Aorta (tissue), 5 donors: ENCODE results near the gene IRAK1. TPM values are rescaled to one million over a fixed set of nuclear protein-coding genes. Genes with fewer than 3 reads are reported as not detected.

Experiments used
- ATAC-seq: fragments of 200-7000 bp; cut with Tn5 transposase; one replicate; pipeline ENCODE4 v1.9.1; 2022; ENCODE audit warnings: moderate library complexity; ENCODE audit not compliant: low FRiP score
- DNase-seq, 2 donors: peaks; one replicate each; pipeline ENCODE4 v3.0.0-alpha.2; 2020
- H3K27ac ChIP-seq, 2 donors: one replicate each; pipeline ENCODE4 v1.5.1; 2013; ENCODE audit warnings: low read length in 2 of 2, mild to moderate bottlenecking in 2 of 2, moderate library complexity in 2 of 2, control low read depth in 1 of 2, inconsistent platforms in 1 of 2, low read depth in 1 of 2
- H3K27me3 ChIP-seq, 2 donors: one replicate each; pipeline ENCODE4 v1.6.1; 2013; ENCODE audit warnings: control low read depth in 1 of 2, low read length in 1 of 2, mild to moderate bottlenecking in 1 of 2, moderate library complexity in 1 of 2; ENCODE audit not compliant: insufficient read depth in 2 of 2, control insufficient read depth in 1 of 2
- H3K36me3 ChIP-seq, 2 donors: one replicate each; pipeline ENCODE4 v1.6.1; 2013; ENCODE audit warnings: control low read depth in 1 of 2, low read length in 1 of 2, mild to moderate bottlenecking in 1 of 2; ENCODE audit not compliant: insufficient read depth in 2 of 2, control insufficient read depth in 1 of 2
- H3K4me1 ChIP-seq, 2 donors: one replicate each; pipeline ENCODE4 v1.6.1; 2013; ENCODE audit warnings: low read length in 2 of 2, control low read depth in 1 of 2, mild to moderate bottlenecking in 1 of 2, moderate library complexity in 1 of 2; ENCODE audit not compliant: insufficient read depth in 2 of 2, control insufficient read depth in 1 of 2
- H3K4me3 ChIP-seq, 2 donors: one replicate each; pipeline ENCODE4 v1.5.1; 2013; ENCODE audit warnings: low read length in 2 of 2, control low read depth in 1 of 2, mild to moderate bottlenecking in 1 of 2
- H3K9me3 ChIP-seq: one replicate; pipeline ENCODE4 v1.6.1; 2013; ENCODE audit warnings: mild to moderate bottlenecking, low read length; ENCODE audit not compliant: control insufficient read depth
- WGBS, 2 donors: extraction: QIAGEN DNeasy Blood & Tissue Kit; methylation state at CpG; one replicate each; pipeline ENCODE4 v1.1.7; 2013; 5-methylcytosine and 5-hydroxymethylcytosine counted together
- intact Hi-C, 2 donors: fragments of 100-400 bp; cut with DNase I; formaldehyde crosslinking; loops; one replicate each; pipeline versions ENCODE4 v1.14.2 to v1.15.0; 2022
- polyA plus RNA-seq, 2 donors: library from polyadenylated mRNA; stranded (reverse); fragments of 200-250 nt; gene quantifications; one replicate each; pipeline ENCODE4 v1.2.3, GENCODE V29; 2013
- total RNA-seq, 2 donors: library from RNA; stranded (reverse); fragmentation: NEBNext Ultra II Directional; extraction: Animal tissue kit (Norgen Biotek cat#: 25700); gene quantifications; one replicate each; pipeline ENCODE4 v1.2.1, GENCODE V29; 2021
- donor health status: healthy with polysubstance abuse.
- donor health status: Bipolar disorder and iron deficiency.
- donor health status: DM: no; HTN: no; CAD: no.
- donor health status: DM: no; HTN: no; CAD: no.
- donor health status: DM: yes; HTN: yes; CAD: no.

Gene IRAK1
- total and polyA plus RNA-seq, 4 donors: 45.9 to 78.3 (median 61.4) TPM

DNA sequence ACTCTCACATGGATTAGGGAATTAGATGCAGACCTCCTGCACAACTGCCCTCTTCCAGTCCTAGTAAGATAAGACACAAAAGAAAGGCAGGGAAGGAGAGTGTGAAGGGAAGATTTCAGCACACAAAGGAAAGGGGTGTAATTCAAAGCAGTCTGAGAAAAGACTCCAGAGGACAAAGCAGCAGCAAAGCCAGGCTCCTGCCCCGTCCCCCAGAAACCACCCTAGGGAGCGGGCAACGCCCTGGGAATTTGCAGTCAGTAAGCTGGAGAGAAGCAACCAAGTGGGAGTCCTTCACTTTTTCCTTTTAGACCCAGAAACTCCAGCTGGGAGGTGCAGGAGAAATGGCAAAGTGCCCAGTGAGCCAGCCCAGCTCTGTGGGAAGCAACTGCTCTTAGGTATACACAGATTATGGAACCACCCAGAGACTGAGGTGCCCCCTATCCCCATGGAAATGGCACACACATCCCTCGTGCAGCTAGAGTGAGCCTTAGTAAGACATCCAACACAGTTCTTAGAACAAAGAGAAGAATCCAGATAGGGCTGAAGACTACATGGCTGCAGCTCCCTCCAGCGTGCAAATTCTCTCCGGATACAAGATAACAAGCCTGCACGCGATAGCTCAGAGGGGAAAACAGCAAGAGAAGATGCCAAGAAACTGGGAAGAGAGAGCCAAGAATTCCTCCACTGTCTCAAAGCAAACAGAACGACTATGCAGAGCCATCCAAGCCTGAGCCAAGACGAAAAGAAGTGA is 26.5 kb upstream of the IRAK1 start:
- WGBS, 2 donors: 13 to 36% methylated on average over 10 of the region's 10 CpGs
- no peak for DNase-seq

GRCh38 chrX:154044091-154044490 is 24.4 kb upstream of the IRAK1 start:
- Histone ChIP-seq H3K27me3 (no peaks in the 10 kb centered on the region), H3K27ac (no peak overlapping the region), H3K4me3 (no peak overlapping the region), H3K4me1 (peaks cover 0 to 6% of the 10 kb centered on the region in 2 donors), H3K9me3 (no peaks in the 10 kb centered on the region), H3K36me3 (no peaks in the 10 kb centered on the region)
- 85 to 92% methylated on average over 6 of the region's 6 CpGs for WGBS, 2 donors
- ATAC-seq (no peak), DNase-seq (no peak)
- intact Hi-C loops: no loop called here

More for the DNA sequence above, 26.5 kb upstream of the IRAK1 start:
- Histone ChIP-seq H3K4me1 (peaks cover 0 to 6% of the 10 kb centered on the region in 2 donors), H3K36me3 (no peaks in the 10 kb centered on the region), H3K27ac (no peak overlapping the region), H3K4me3 (no peak overlapping the region), H3K9me3 (no peaks in the 10 kb centered on the region), H3K27me3 (no peaks in the 10 kb centered on the region)
- intact Hi-C loops: loop anchor here in 1 of 2 donors (5.0 kb wide), 1 partner anchor 34 kb away; no protein-coding TSS in a partner anchor
- ATAC-seq: peak; percentile 63

GRCh38 chrX:154043003-154043763 is 23.5 kb upstream of the IRAK1 start:
- ATAC-seq (peak; percentile 43), DNase-seq (no peak)
- WGBS, 2 donors: 51 to 55% methylated on average over 5 of the region's 5 CpGs

GRCh38 chrX:154040863-154041262 is 21.2 kb upstream of the IRAK1 start:
- no peak overlapping the region for H3K4me3 ChIP-seq
- H3K4me1 ChIP-seq: no peaks in the 10 kb centered on the region
- no peaks in the 10 kb centered on the region for H3K9me3 ChIP-seq
- WGBS, 2 donors: 84 to 85% methylated on average over 13 of the region's 13 CpGs
- H3K27me3 ChIP-seq: no peaks in the 10 kb centered on the region
- no peak for ATAC-seq
- DNase-seq: no peak
- intact Hi-C loops: no loop called here
- H3K36me3 ChIP-seq: no peaks in the 10 kb centered on the region
- no peak overlapping the region for H3K27ac ChIP-seq

More at GRCh38 chrX:154043003-154043763, 23.5 kb upstream of the IRAK1 start:
- Histone ChIP-seq H3K36me3 (no peaks in the 10 kb centered on the region), H3K9me3 (no peaks in the 10 kb centered on the region), H3K27ac (no peak overlapping the region), H3K4me3 (no peak overlapping the region), H3K4me1 (peaks cover 0 to 6% of the 10 kb centered on the region in 2 donors), H3K27me3 (no peaks in the 10 kb centered on the region)
- intact Hi-C loops: no loop called here

DNA sequence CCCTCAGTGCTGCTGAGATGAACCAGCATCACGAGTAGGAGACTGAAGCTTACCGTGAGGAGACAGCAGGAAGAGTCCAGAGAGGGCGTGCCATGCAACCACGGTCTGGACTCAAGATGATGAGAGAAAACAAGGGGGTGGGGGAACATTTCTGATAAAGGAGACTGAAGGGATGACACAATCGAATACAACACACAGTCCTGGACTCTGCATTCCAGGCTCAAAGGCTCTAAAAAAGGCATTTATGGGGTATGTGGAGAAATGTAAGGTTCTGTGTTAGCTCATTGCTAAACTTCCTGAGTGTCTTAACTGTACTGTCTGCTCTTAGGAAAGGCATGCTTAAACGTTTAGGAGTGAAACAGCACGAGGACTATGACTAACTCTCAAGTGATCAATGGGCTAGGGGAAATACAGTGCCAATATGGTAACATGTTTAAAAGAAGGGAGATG is 20.6 kb upstream of the IRAK1 start:
- Histone ChIP-seq H3K4me1 (no peaks in the 10 kb centered on the region), H3K9me3 (no peaks in the 10 kb centered on the region), H3K27ac (no peak overlapping the region), H3K36me3 (no peaks in the 10 kb centered on the region), H3K27me3 (no peaks in the 10 kb centered on the region), H3K4me3 (no peak overlapping the region)
- DNase-seq (no peak), ATAC-seq (no peak)
- WGBS, 2 donors: 46 to 57% methylated on average over 7 of the region's 7 CpGs
- intact Hi-C loops: no loop called here

DNA sequence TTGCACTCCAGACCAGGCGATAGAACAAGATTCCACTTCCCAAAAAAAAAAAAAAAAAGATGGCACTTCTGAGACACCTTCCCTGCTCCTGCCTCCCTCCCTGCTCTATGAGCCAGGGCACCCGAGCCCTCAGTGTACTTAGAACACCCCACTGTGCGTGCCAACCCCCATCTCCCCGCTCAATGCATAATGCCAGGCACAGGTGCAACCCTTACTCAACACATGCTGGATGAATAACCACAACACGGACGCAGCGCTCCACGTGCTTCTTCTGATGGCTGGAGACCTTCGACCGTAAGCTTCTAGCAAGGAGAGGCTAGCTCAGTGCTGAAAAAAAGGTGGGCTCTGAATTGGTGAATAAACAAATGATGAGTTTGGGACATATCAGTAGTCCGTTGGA is 19.9 kb upstream of the IRAK1 start:
- ATAC-seq (no peak), DNase-seq (no peak)
- H3K36me3 ChIP-seq: no peaks in the 10 kb centered on the region
- WGBS, 2 donors: 90 to 94% methylated on average over 10 to 11 of the region's 11 CpGs
- no peaks in the 10 kb centered on the region for H3K4me1 ChIP-seq
- no peak overlapping the region for H3K27ac ChIP-seq
- H3K4me3 ChIP-seq: no peak overlapping the region
- H3K9me3 ChIP-seq: no peaks in the 10 kb centered on the region
- intact Hi-C loops: no loop called here
- H3K27me3 ChIP-seq: no peaks in the 10 kb centered on the region

- Histone ChIP-seq H3K4me1 (no peaks in the 10 kb centered on the region), H3K27me3 (no peaks in the 10 kb centered on the region), H3K9me3 (no peaks in the 10 kb centered on the region), H3K4me3 (no peak overlapping the region), H3K36me3 (no peaks in the 10 kb centered on the region), H3K27ac (no peak overlapping the region)
- 74 to 80% methylated on average over 5 of the region's 5 CpGs for WGBS, 2 donors
- ATAC-seq (no peak), DNase-seq (no peak)
- intact Hi-C loops: no loop called here
These were observed 19.0 kb upstream of the IRAK1 start for GRCh38 chrX:154038656-154039055.

- H3K4me1 ChIP-seq: no peaks in the 10 kb centered on the region
- no peaks in the 10 kb centered on the region for H3K27me3 ChIP-seq
- 64 to 77% methylated on average over 5 of the region's 5 CpGs for WGBS, 2 donors
- ATAC-seq (no peak), DNase-seq (no peak)
- H3K36me3 ChIP-seq: no peaks in the 10 kb centered on the region
- no peak overlapping the region for H3K27ac ChIP-seq
- H3K4me3 ChIP-seq: no peak overlapping the region
- intact Hi-C loops: no loop called here
- no peaks in the 10 kb centered on the region for H3K9me3 ChIP-seq
These were observed 18.1 kb upstream of the IRAK1 start for GRCh38 chrX:154037754-154038153.
